Tibial nerve (tissue), 3 donors: ENCODE measurements around the gene TXK.

Experiments used
- CTCF ChIP-seq, 5 experiments: fragments of 200-600 bp in 3 of 5; fragments of 450-650 bp in 2 of 5; sonication (generic) in 3 of 5; IDR thresholded peaks; one replicate each; pipeline ENCODE4 v1.5.1; 2016 to 2019; ENCODE audit warnings: antibody characterized with exemption in 5 of 5, mild to moderate bottlenecking in 3 of 5, moderate library complexity in 2 of 5
- POLR2A ChIP-seq, 2 donors: fragments of 450-650 bp; IDR thresholded peaks; one replicate each; pipeline ENCODE4 v1.6.1; 2017; ENCODE audit warnings: antibody characterized with exemption in 2 of 2, mild to moderate bottlenecking in 2 of 2, moderate library complexity in 2 of 2

GRCh38 chr4:48079972-48080391 lies 54.1 kb downstream of the TXK start:
- TF ChIP-seq CTCF (IDR thresholded peaks at IDR 0.05) (no peak), POLR2A (IDR thresholded peaks at IDR 0.05) (no peak)
